Stimulated activated CD8-positive, alpha-beta memory T cell treated with anti-CD3 and anti-CD28 coated beads, Interleukin-15, amount 100 ng/mL, for 1 hour (primary cell): ENCODE results near the gene RAD51D.
"Not testable (repeated sequence)": the region's sequence is repeated elsewhere in the genome, so short reads cannot be mapped to it uniquely, and the experiment has no call there.

Experiments used
- DNase-seq: peaks from one replicate; pipeline ENCODE4 v3.0.0-alpha.2; 2020; ENCODE audit warnings: low read depth

Gene RAD51D

GRCh38 chr17:35141681-35142466, 22.2 kb upstream of the RAD51D start, which contains the start of gene NLE1:
NLE1 (minus strand) TSS chr17:35142303; CDS start chr17:35142275, 28 bp downstream.
- DNase-seq, result peak; percentile 81

GRCh38 chr17:35138218-35138617, 18.6 kb upstream of the RAD51D start:
- no peak for DNase-seq

- no peak for DNase-seq
These were observed 15.7 kb upstream of the RAD51D start for GRCh38 chr17:35135322-35135721.

DNA sequence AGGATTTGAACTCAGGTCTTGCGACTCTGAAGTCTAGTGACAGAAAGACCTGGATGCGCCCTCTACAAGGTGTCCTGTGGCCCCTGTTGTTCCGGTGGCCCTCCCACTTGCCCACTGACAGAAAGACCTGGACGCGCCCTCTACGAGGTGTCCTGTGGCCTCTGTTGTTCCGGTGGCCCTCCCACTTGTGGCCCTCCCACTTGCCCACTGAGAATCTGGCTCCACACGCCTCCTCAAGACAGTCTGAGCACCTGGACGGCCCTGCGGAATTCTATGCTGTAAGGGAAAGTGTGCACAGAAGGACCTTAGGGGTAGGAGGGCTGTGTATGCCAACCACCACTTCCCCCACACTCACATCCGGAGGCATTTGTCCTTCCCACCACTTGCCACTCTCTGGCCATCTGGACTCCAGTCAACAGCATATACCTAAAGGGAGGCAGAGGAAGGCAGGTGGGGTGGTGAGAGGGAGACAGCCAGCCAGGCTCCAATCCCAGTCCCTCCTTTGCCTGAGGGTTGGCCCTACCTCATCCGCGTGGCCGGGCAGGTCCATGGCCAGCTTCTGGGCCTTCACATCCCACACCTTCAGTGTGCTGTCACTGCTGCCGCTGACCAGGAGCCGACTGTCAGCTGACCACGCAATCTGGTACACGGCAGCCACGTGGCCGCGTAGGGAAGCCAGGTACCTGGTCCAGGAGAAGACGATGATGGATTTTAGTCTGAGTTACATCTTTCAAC, 13.3 kb upstream of the RAD51D start:
- DNase-seq, result no peak

DNA sequence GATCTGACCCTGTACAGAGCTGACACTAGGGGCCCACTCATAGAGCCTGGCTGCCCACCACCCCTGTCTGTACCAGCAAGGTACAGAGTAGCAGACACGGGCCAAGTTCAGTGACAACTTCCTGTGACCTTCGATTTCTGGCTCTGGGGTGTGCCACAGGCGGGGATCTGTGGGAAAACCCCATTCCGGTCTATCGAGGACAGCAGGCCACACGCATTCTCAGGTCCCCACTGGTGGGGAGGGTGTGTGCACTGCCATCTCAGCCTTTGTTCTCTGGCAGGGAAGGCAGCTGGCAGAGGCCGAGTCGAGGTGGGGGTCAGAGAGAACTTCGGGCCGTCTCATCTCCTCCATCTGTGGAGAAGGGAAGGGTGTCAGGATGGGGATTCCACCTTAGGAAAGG, 12.4 kb upstream of the RAD51D start:
- no peak for DNase-seq

GRCh38 chr17:35130392-35130791, 10.7 kb upstream of the RAD51D start:
- DNase-seq, result no peak

- no peak for DNase-seq
These were observed 10.3 kb upstream of the RAD51D start for GRCh38 chr17:35129973-35130351.

- DNase-seq, result no peak
These were observed 9.7 kb upstream of the RAD51D start for GRCh38 chr17:35129154-35129972.

DNA sequence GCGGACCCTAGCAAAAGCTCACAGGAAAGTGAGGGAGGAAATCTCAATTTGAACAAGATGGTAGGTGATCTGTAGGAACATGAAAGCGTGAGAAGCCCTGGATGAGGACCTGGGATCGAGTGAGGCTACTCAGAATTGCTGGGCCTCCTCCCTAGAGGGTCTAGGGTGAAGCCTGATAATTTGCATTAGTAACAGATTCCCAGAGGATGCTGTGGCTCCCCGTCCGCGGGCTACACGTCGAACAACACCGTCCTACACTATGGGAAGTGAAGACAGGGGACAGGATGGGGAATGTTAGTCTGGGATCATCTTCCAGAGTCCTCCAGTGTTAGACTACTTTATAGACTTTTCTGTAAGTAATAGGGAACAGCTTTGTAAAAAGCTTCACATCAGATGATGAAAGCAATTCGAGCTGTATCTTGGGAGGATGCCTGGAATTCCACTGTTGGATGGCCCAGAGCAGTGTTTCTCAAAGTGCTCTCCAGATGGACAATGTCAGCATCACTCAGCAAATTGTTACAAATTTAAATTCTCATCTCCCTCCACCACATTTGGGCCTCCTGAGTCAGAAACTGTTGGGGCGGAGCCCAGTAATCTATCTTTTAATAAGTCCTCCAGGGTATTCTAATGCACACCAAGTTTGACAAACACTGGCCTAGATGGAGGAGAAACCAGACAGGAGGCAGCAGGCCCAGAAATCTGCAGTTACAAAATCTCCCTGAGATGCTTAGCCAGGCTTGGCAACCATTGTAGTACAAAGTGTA, 8.3 kb upstream of the RAD51D start:
- no peak for DNase-seq

DNA sequence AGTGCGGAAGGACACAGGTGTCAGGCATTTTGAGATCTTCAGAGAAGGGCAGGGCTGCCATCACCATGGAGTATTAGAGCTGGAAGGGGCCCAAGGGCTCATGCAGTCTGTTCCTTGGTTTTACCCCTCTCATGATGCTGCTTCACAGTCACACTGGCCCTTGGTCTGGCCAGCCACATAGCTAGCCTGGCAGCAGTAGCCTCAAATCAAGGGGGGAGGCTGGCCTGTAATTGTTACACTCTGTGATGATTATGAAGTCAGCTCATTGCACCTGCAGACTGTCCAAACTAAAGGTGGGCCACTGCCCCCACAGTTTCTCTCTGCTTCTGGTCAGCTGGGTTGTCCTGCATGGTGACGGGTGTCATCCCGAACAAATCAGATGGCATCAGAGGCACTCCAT, 1.7 kb upstream of the RAD51D start, which contains the start of gene FNDC8:
TSS of gene FNDC8 (plus strand) at position 301 of the 400 bp plus-strand sequence. CDS start at position 380, 79 bp downstream.
- DNase-seq, result no peak

GRCh38 chr17:35117984-35118383, 1.7 kb downstream of the RAD51D start:
- no peak for DNase-seq

DNA sequence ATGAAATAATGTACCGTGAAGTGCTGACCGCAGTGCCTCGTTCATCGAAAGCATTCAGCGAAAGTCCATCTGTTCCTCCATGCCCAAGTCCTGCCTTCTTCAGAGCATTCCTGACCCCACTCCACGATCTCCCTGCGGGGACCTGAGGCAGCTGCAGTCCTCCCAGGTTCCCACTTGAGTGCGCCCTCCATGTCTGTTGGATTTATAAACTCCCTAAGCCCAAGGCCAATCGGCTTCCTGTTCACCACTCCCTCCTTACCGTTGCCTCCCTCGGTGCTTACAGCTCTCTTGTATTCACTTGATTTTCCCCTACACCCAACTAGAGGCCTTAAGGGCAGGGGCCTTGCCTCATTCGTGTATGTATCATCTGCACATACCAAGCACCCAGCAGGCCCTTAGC, 2.8 kb downstream of the RAD51D start:
- DNase-seq, result no peak

- DNase-seq, result not testable (repeated sequence)
These were observed 8.9 kb downstream of the RAD51D start for GRCh38 chr17:35110791-35111190.

DNA sequence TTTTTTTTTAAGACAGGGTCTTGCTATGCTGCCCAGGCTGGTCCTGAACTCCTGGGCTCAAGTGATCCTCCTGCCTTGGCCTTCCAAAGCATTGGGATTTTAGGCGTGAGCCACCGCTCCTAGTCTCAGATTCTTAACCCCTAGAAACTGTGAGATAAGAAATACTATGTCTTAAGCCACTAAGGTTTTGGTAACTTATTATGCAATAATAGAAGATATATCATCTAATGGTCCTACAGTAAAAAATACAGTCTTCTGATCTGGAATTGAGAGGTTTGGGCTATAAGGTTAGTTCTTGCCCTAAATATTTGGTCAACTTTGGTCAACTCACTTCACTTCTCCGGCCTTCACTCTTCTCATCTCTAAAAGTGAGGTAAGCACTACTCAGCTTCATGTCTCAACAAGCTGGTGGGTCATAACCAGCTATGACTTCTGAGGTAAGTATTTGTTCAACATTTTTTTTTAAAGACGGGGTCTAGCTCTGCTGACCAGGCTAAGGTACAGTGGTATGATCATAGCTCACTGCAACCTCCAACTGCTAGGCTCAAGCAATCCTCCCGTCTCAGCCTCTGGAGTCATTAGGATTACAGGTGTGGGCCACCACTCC, 14.7 kb downstream of the RAD51D start:
- DNase-seq, result no peak

- DNase-seq, result no peak
These were observed 16.4 kb downstream of the RAD51D start for GRCh38 chr17:35103271-35103670.

DNA sequence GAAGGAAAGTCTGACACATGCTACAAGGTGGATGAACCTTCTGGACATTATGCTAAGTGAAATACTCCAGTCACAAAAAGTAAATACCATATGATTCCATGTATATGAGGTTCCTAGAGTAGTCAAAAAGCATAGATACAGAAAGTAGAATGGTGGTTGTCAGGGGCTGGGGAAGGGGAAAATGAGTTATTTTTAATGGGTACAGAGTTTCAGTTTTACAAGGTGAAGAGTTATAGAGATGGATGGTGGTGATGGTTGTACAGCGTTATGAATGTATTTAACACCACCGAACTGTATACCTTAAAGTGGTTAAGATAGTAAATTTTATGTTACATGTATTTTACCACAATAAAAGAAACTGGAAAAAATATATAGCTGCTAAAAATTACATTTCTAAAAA, 17.9 kb downstream of the RAD51D start:
- DNase-seq, result no peak

DNA sequence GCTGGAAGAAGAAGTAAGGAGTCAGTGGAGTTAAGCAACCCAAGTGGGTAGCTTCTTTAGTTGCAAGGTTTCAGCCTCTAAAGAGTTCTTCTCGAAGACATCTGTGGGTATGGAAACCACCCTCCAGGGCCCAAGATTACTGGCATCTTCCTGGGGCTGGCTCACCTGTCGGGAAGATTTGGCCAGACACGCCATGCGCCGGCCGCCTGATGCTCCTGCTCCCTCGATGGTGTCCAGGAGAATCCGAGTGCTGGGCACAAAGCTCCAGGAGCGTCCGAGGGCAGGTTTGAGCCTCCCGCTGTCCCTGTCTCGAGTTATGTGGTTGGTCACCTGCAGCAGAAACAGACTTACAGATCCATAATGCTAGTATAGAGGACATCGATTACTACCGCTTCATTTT, 18.6 kb downstream of the RAD51D start:
- DNase-seq, result no peak

GRCh38 chr17:35099908-35100307, 19.8 kb downstream of the RAD51D start:
- DNase-seq, result no peak

DNA sequence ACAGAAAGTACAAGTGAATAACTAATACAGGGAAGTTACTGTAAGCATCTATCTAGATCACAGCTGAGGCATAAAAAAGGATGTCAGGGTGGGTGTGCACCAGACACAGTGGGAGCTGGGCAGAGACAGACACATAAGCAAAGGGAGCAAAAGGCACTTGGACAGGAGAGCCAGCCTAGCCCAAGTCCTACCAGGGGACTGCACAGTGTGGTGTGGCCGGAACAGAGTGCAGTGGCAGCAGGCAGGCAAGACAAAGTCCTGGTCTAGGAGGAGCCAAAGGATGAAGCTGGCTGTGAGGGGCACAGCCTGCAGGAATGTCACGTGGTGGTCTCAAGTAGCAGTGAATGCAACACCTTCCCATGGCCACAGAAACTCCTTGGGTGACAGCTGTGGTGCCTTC, 21.9 kb downstream of the RAD51D start:
- DNase-seq, result no peak

GRCh38 chr17:35095741-35096140, 23.9 kb downstream of the RAD51D start:
- DNase-seq, result no peak

DNA sequence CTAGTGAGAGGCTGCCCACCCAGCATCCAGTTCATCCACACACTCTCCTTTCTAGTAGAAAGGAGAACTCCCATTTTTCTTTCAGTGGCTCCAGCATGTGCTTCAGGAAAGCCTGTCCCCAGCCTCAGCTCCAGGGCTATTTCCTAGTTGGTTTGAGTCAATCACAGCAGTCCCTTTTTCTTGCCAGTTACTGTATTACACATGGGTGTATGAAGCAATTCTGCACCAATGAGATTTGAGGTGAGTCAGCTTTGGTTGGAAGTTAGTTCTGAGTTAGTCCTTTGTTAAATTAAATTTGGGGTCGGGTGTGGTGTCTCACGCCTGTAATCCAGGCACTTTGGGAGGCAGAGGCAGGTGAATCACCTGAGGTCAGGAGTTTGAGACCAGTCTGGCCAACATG, 24.8 kb downstream of the RAD51D start:
- no peak for DNase-seq
